DMS53 treated with DMSO at 0.1 percent for 48 hours (cell line): Measurements from ENCODE around the gene BLOC1S5.

Experiments
- DNase-seq: peaks from one replicate; lab custom pipeline; 2025; ENCODE audit not compliant: unreplicated experiment; lab: John Stamatoyannopoulos, UW

BLOC1S5 gene, protein sequence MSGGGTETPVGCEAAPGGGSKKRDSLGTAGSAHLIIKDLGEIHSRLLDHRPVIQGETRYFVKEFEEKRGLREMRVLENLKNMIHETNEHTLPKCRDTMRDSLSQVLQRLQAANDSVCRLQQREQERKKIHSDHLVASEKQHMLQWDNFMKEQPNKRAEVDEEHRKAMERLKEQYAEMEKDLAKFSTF

DNA sequence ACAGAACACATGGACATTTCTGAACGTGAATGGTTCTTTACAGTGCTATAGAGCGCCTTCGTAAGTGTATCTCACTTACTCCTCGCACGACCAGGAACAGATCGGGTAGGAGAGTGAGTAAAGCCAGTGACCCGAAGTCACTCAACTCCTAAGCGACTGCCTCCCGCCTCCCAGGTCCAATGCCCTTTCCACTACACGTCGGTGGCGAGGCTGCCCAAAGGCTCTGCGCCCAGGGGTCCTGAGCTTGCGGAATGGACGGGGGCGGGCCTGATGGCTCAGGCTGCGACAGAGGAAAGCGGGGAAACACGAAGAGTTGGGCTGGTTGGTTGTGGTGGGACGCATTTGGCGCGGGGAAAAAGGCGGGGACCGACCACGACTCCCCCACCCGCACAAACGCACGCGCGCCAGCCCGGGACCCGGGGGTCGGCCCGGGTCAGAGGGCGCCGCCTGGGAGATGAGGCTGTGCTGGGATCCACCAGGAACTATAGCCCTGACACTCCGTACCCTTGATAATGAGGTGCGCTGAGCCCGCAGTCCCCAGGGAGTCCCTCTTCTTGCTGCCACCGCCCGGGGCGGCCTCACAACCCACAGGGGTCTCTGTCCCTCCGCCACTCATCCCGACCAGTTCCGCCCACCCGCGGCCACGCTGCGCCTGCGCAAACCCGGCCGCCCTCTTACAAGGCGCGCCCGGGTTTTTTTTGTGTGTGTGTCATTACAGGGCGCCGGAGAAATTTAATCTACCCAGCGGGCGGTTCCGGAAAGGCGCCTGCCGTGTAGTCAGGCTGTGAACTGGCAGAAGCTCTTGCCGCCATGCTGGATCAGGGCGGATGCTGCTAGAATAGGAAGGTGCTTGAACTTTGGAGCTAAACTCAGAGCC, at the start of gene BLOC1S5:
Gene BLOC1S5 (minus strand): TSS at position 629 of the 877 bp plus-strand sequence. CDS start 13 bp downstream, at position 616.
- peak; percentile 92 for DNase-seq

DNA sequence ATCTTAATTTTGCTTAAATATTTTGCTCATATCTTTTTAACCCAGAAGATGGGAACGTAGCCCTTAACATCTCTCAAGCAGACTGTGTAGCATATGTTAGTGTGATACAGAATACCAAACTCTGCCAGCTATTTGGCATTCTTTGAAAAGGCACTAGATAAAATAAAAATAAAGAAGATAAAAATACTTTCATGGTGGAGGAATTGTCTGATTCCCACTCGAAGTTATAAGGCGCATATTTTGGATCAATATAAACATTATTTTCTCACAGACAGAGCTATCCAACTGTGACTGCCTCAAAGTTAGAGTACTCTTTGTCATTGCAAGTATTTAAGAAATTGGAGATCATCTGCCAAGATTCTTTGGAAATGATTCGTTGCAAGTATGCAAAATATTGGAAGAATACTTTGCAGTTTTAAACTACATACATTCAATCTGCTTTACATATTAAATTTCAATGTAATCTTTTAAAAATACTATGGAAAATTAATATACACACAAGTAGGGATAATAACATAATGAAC, 49.0 kb upstream of the BLOC1S5 start:
- no peak for DNase-seq

DNA sequence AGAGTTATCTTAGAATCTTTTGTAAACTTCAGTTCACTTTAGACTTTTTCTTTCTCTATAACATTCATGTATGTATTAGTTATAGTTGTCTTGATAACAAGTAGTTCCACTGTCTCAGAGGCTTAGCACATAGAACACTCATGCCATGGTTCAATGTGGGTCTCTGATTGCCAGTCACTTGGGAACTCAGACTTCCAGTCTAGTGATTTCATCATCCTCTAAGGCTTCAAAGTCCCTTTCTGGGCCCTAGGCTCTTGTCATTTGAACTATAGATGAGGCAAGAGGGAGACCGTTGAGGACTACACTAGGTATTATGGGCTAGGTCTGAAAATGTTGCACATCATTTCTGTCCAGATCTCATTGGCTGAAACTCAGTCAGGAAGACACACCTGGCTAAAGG, 46.5 kb upstream of the BLOC1S5 start:
- DNase-seq = no peak

DNA sequence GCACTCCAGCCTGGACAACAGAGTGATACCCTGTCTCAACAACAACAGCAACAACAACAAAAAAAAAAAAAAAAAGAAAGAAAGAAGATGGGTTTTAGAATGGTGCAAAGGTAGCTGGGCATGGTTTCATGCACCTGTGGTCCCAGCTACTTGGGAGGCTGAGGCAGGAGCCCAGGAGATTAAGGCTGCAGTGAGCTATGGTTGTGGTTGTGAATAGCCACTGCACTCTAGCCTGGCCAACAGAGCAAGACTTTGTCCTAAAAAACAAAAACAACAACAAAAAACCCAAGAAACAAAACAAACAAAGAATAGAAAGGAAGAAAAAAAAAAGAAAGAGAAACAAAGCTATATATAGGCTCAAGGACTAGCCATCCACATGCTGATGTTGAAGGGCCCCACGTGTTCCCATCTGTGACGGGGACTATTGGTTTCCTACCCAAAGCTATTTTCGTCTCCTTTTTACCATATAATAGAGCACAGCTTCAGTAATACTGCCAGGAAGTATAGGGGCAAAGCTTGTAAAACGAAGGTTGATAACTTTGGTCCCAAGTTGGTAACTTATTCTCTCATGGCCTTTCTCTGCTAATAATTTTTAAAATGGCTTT, 46.0 kb upstream of the BLOC1S5 start:
- no peak for DNase-seq

DNA sequence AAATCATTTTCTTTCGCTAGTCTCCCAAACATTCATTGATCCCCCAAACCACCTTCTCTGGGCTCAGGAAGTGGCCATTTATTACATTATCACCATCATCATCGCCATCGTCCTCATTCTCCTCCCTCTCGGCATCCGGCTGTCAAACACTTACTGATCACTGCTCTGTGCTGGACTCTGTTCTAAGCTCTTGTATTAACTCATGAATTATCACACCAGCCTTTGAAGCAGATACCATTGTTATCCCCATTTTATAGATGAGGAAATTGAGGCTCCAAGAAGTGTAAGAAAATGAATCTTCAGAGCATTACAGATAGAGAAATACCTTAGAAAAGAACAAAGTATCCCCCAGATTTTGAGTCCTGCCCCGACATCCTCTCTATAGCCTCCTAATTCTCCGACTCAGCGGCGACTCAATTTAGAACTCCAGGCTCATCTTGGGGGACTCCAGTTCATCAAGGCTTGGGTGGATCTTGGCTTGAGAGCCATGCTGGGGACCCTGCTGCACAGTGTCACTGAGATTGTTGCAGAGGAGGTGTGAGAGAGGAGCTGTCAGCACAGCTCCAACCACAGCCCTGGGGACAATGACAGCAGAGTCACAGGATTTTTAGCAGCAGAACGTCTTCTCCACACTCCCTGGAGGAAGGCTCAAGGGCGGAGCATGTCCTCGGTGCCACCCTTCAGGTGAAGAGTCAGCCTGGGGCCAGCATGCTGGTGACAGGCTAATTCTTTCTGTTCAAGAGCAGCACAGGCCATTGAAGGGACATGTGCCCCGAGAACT, 44.8 kb upstream of the BLOC1S5 start:
- no peak for DNase-seq

DNA sequence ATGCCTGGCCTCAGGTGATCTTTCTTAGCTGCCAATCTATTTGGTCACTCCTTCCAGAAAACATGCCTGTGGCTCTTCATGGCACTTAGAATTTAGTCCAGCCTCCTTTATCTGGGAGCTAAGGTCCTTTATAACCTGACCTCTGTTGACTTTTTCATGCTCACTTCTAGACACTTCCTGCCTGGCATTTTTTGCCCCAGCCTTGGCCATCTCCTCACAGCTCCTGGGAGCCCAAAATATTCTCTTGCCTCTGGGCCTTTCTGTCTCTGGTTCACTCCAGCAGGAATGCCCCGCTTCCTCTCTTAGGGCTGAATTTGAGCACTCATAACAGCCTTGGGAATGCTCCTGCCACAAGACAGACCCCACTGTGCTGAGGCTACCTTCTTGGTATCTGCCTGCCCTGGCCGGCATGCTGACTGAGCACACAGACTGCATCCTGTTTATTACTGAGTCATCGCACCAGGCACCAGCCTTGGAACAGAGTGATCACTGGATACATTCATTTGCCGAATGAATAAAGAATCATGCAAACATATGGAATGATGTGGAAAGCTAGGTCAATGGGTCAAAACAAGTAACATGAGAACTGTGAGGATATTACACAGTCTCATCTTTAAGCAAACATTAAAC, 44.0 kb upstream of the BLOC1S5 start:
- DNase-seq = peak; percentile 44

DNA sequence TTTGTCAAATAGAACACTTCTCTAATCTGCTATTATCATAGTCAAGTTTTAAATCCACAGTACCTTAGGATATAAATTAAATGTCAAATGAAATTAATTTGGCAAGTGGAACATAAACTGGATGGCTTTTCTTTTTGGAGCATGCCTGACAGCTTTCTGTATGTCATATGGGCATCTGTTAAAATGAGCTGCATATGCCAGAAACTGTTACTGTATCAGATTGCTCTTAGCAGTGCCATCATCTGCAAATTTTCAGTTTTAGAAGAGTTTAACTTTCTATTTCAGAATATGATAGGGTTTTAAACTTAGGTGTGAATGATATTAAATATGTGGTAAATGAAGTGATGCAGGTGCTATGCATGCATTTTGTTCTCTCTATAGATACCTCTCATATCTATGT, 41.6 kb upstream of the BLOC1S5 start:
- DNase-seq = no peak

DNA sequence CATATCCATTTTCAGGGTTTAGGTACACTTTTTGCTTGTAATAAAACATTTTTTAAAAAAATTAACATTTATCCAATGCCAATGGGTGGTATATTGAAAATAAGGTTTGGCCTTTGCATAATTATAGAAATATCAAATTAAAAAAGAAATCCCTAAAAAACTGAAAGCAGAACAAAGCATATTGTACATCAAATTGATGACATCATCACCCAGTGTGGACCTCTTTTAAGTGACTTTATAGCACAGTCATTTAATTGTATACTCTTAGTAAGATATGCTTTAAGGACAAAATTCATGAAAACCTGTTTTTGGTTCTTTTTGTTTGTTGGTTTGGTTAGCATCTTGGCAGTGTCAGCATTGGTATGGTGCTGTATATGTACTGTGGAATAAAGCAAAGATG, 39.5 kb upstream of the BLOC1S5 start:
- no peak for DNase-seq

DNA sequence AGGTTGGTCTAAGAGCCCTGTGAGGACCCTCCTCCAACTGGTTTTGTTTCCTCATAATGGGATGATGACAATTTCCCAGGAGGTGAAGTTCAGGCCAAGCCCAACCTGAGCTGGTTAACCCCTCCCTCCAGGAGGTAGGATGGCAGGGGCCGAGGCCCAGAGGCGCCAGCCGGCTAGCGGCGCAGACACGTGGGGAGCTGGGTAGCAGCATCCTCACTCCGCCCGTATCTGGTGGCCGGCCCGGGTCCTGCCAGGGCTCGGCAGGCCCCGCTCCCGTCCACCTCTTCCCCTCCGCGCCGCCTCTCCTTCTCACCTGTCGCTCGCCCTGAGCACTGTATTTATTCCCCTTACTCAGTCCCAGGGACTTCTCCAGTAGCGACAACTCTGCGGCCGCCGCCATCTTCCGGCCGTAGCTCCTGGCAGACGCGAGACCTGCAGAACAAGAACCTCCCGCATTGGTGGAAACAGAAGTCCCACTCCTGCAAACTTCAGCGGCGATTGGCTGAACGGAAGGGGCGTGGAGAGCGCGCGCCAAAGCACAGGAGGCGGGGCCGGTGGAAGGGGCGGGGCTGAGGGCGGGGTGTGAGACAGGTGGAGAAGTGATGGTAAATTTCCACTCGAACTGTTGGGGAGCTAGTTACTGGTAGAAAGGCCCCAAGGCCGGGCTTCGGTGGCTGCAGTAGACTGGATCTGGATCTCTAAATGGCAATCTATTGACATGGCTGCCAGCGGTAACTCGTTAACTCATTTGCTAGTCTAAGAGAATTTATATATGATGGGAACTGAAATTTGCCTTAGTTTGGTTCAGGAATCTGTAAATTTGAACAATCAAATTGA, 38.2 kb upstream of the BLOC1S5 start, which contains the start of gene EEF1E1:
Gene EEF1E1 (minus strand): TSS at position 427 of the 837 bp plus-strand sequence. CDS start 27 bp downstream, at position 400.
- peak; percentile 91 for DNase-seq

DNA sequence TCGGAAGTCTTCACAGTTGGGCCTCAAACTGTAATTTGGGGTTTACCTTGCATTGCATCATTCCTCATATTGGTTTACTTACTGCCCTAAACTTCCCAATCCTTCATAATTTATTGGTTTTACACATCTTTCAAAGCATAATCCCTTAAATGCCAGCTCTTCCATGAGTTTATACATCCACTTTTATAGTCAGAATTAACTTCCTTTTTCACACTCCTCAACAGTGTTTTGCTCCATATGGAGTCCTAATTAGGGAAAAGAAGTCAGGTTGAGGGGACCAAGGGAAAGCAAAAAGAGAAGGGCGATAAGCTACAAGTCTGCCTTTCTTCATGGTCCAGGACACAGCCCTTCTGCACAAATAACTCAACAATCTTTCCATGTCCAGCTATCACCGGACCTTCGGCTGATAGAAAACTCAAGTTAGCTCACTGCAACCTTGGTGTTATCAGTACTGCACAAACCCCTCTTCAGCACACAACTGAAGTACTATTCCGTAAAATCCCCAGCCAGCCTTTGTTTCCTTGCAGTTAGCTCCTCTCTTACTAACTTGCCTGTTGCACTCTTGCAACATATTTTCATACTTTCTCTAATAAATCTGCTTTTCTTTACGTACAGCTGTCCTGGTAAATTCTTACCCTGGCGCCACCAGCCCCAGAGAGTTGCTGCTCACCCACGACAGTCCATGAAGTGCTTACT, 36.1 kb upstream of the BLOC1S5 start:
- DNase-seq = no peak

DNA sequence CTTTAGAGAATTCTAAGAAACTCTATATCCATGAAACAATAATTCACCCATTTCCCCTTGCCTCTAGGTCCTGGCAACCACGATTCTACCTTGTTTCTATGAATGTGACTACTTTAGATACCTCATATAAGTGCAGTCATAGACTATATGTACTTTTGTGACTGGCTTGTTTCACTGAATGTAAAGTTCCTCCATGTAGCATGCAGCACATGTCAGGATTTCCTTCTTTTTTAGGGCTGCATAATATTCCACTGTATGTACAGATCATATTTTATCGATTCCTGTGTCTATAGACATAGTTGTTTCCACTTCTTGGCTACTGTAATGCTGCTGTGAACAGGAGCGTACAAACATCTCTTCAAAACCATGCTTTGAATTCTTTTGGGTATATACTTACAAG, 26.5 kb upstream of the BLOC1S5 start:
- no peak for DNase-seq

DNA sequence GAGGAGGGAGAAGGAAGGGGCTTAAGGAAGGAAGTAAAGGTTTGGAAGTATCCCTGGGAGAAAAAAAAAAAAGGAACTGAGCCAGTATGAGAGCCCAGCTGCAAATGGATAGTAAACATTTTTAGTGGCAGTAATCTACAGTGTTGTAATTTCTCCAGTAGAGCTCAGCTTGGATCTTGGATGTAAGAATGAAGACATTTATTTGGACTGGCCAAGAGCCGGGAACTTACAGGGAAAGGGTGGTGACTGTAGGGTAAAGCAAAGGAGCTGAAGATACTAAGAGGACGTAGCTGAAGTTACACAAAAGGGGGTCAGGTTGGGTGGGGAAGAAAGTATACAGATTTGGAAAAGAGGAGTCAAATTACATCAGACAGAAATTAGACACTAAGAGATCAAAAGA, 24.7 kb upstream of the BLOC1S5 start:
- DNase-seq = no peak

DNA sequence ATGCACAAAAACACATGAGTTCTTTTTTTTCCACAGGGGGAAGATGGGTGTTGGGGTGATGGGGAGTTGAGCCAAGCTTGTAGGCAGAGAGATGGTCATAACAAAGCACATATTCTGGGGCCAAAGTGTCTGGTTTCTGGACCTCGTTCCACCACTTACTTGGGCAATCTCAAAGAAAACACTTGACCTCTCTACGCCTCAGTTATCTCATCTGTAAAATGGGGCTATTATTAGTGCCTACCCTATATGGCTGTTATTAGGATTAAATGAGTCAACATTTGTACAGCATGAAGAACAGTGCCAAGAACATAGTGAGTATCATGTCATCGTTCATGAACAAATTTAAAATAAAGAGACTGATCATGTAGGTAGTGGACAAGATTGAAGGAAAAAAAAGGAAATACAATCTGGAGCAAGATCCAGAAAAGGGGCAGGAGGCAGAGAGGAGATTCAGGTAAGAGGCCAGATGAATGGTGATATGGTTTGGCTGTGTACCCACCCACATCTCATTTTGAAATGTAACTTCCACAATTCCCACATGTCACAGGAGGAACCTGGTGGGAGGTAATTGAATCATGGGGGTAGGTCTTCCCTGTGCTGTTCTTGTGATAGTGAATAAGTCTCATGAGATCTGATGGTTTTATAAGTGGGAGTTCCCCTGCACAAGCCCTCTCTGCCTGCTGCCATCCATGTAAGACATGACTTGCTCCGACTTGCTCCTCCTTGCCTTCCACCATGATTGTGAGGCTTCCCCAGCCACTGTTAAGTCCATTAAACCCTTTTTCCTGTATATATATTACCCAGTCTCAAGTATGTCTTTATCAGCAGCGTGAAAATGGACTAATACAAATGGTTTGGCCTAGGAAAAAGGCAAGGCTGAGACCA, 23.9 kb upstream of the BLOC1S5 start:
- no peak for DNase-seq

DNA sequence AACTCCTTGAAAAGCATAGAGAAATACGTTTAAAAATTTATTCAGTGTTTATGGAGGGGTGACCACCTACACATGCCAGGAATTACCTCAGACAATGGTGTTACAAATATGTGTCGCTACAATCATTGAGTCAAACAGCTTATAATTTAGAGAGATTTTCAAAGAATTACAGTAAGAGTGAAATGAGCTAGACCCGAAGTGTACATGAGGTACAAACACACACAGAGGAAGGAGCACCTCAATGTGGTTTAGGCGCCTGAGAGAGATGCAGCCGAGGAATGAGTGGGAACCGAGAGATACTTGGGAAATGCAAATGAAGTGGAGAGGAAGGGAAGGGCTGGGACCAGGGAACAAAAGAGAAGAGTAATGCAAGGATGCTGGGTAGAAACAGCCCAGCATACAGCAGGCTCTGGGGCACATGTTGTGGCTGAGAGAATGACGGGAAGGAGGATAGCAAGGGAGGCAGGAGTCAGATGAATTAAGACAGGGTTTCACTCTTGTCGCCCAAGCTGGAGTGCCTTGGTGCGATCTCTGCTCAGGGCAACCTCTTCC, 22.6 kb upstream of the BLOC1S5 start:
- DNase-seq = no peak

DNA sequence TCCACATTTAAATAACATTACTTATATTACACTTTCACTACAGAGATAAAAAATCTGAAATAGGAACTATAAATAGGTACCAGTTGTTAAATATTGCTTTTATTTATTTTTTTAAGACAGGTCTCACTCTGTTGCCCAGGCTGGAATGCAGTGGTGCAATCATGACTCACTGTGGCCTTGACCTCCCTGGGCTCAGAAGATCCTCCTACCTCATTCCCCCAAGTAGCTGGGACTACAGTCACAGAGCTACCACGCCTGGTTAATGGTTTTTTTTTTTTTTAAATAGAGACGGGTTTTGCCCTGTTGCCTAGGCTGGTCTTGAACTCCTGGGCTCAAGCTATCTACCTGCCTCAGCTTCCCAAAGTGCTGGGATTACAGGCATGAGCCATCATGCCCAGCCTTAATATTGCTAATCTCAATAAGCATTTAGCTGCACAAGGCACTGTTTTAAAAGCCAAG, 20.9 kb upstream of the BLOC1S5 start:
- peak; percentile 22 for DNase-seq

DNA sequence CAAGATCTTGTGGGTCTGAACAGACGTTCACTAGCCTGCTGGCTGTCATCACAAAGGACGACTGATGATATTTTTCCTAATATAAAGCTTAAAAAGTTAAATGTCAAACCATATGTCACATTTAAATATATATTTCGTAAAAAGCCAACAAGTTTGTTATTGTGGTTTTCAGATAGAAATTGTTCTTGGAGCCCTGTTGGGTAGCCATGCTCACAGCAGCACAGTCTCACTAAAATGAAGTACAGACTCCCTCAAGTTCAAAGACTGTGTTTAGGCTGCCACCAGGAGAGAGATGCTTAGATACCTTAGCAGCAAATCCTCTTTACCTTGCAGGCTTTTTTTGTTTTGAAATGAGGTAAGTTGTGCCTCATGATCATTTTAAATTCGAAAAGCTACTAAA, 20.4 kb upstream of the BLOC1S5 start:
- no peak for DNase-seq

DNA sequence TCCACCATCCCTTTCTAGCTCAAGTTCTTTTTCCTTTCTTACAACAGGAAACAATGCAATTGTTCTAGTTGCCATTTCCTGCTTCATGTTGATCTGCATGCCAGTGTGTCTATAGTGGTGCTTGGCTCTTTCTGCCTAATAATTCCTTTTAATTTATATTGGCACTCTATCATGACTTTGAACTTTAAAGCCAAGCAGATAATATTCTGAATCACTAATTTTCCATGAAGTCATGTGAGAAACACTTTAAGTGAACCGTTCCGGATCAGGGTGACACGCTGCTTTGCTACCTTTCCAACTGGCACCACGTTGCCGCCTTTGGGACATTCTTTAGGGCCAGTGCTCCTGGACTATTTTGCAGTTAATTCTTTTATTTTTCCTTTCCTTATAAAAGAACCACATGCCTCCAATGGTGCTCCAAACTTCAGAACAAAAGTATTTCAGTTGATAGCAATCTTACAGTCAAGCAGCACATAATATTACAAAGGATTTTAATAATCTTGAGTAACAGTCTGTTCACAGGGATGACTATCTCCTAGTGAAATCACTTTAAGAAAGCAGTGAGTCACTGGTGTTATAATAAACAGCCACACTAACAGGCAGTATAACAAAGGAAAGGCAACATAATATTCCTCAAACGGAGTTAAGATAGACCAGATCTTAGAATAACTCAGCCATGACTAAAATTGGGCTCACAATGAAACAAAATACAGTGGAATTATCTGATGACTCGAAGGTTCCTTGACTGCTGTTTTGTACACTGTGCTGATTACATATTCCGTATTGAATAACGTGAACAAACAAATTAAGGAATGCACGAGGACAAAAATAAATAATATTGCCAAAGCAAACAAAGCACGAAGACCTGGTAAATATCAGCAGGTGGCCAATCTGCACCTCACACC, 19.0 kb upstream of the BLOC1S5 start:
- peak; percentile 14 for DNase-seq
